WTC11 (cell line): ENCODE data around the gene RNPS1. TPM values are rescaled to one million over a fixed set of nuclear protein-coding genes. Genes with fewer than 3 reads are reported as not detected.
A peak's percentile ranks its signal among the peaks of the same experiment; 100 is the strongest.

ENCODE experiments used
- ATAC-seq: fragments of 200-7000 bp; cut with Tn5 transposase; 2 replicates; pipeline ENCODE4 v1.10.0; 2021; ENCODE audit warnings: mild to moderate bottlenecking, moderate library complexity
- CTCF ChIA-PET: fragments of 300-600 bp; sonication (Branson Sonifier 250); formaldehyde crosslinking; loops from one replicate; lab custom pipeline; 2021; ENCODE audit warnings: antibody characterized with exemption; lab: Charles Lee
- POLR2A ChIA-PET: fragments of 350-600 bp; sonication (Branson Sonifier 250); formaldehyde crosslinking; loops from one replicate; lab custom pipeline; 2021; ENCODE audit warnings: antibody characterized with exemption; lab: Charles Lee
- DNase-seq: peaks from one replicate; pipeline ENCODE4 v3.0.0; 2021; ENCODE audit warnings: low spot score
- H3K27ac Mint-ChIP-seq: 2 replicates; pipeline ENCODE4 v1.8.0; 2021; ENCODE audit warnings: mixed read lengths
- H3K27me3 Mint-ChIP-seq: 2 replicates; pipeline ENCODE4 v1.8.0; 2021; ENCODE audit warnings: low read depth, mild to moderate bottlenecking, moderate library complexity, mixed read lengths
- H3K36me3 Mint-ChIP-seq: 2 replicates; pipeline ENCODE4 v1.8.0; 2021; ENCODE audit warnings: mixed read lengths
- H3K4me1 Mint-ChIP-seq: 2 replicates; pipeline ENCODE4 v1.8.0; 2022; ENCODE audit warnings: mixed read lengths
- H3K4me3 Mint-ChIP-seq: 2 replicates; pipeline ENCODE4 v1.8.0; 2021; ENCODE audit warnings: mild to moderate bottlenecking, moderate library complexity, mixed read lengths
- H3K9me3 Mint-ChIP-seq: 2 replicates; pipeline ENCODE4 v1.8.0; 2021; ENCODE audit warnings: mixed read lengths
- ATF1 ChIP-seq: sonication (generic); formaldehyde crosslinking; IDR thresholded peaks from 2 replicates; pipeline ENCODE4 v1.8.1; 2023; ENCODE audit warnings: mild to moderate bottlenecking, moderate library complexity, missing genetic modification reagents
- CREB1 ChIP-seq: sonication (generic); formaldehyde crosslinking; IDR thresholded peaks from 2 replicates; pipeline ENCODE4 v1.8.0; 2023; ENCODE audit warnings: mild to moderate bottlenecking, missing genetic modification reagents
- GTF2I ChIP-seq: fragments of 250-450 bp; sonication (Bioruptor Pico); conservative IDR thresholded peaks from 2 replicates; pipeline ENCODE4 v1.4.0; 2021; ENCODE audit warnings: mild to moderate bottlenecking
- JAZF1 ChIP-seq: fragments of 250-450 bp; sonication (Bioruptor Pico); IDR thresholded peaks from 2 replicates; pipeline ENCODE4 v1.9.0; 2021; ENCODE audit warnings: moderate library complexity, mild to moderate bottlenecking, inconsistent platforms
- KAT7 ChIP-seq: sonication (generic); formaldehyde crosslinking; IDR thresholded peaks from 2 replicates; pipeline ENCODE4 v1.8.1; 2023; ENCODE audit warnings: missing genetic modification reagents, mild to moderate bottlenecking, borderline replicate concordance
- MXD4 ChIP-seq: fragments of 250-450 bp; sonication (Bioruptor Pico); IDR thresholded peaks from 2 replicates; pipeline ENCODE4 v1.8.0; 2021; ENCODE audit warnings: mild to moderate bottlenecking, moderate library complexity, borderline replicate concordance
- NFATC4 ChIP-seq: fragments of 250-450 bp; sonication (Bioruptor Pico); IDR thresholded peaks from 2 replicates; pipeline ENCODE4 v1.9.0; 2021; ENCODE audit warnings: mild to moderate bottlenecking
- OVOL2 ChIP-seq: fragments of 250-450 bp; sonication (Bioruptor Pico); IDR thresholded peaks from 2 replicates; pipeline ENCODE4 v1.9.0; 2021; ENCODE audit warnings: mild to moderate bottlenecking, borderline replicate concordance
- RORB ChIP-seq: fragments of 250-450 bp; sonication (Bioruptor Pico); IDR thresholded peaks from 2 replicates; pipeline ENCODE4 v1.9.0; 2021; ENCODE audit warnings: mild to moderate bottlenecking
- TEAD4 ChIP-seq: sonication (generic); formaldehyde crosslinking; IDR thresholded peaks from 2 replicates; pipeline ENCODE4 v1.8.0; 2022; ENCODE audit warnings: mild to moderate bottlenecking, missing genetic modification reagents
- ZNF121 ChIP-seq: sonication (generic); formaldehyde crosslinking; IDR thresholded peaks from 2 replicates; pipeline ENCODE4 v1.8.0; 2023; ENCODE audit warnings: missing genetic modification reagents
- ZNF232 ChIP-seq: sonication (generic); formaldehyde crosslinking; IDR thresholded peaks from 2 replicates; pipeline ENCODE4 v1.8.0; 2022; ENCODE audit warnings: mild to moderate bottlenecking, missing genetic modification reagents
- ZNF263 ChIP-seq: sonication (generic); formaldehyde crosslinking; IDR thresholded peaks from 2 replicates; pipeline ENCODE4 v1.8.1; 2022; ENCODE audit warnings: low read depth, mild to moderate bottlenecking, moderate library complexity, missing genetic modification reagents
- ZNF317 ChIP-seq: sonication (generic); formaldehyde crosslinking; IDR thresholded peaks from 2 replicates; pipeline ENCODE4 v1.8.1; 2023; ENCODE audit warnings: low read depth, mild to moderate bottlenecking, moderate library complexity, missing genetic modification reagents, borderline replicate concordance
- ZNF423 ChIP-seq: fragments of 250-450 bp; sonication (Bioruptor Pico); IDR thresholded peaks from 2 replicates; pipeline ENCODE4 v2.1.2; 2022; ENCODE audit warnings: mild to moderate bottlenecking, moderate library complexity
- total RNA-seq: library from RNA; stranded (reverse); gene quantifications from 3 replicates; pipeline ENCODE4 v1.2.3, GENCODE V29; 2021
- TF ChIP-seq, protein P1 (sequence below): fragments of 250-450 bp; sonication (Bioruptor Pico); IDR thresholded peaks from 2 replicates; pipeline ENCODE4 v1.9.0; 2021; ENCODE audit warnings: moderate library complexity, mild to moderate bottlenecking, inconsistent platforms, borderline replicate concordance
- TF ChIP-seq, protein P2 (sequence below): sonication (generic); formaldehyde crosslinking; IDR thresholded peaks from 2 replicates; pipeline ENCODE4 v1.8.1; 2022; ENCODE audit warnings: low read depth, missing genetic modification reagents, borderline replicate concordance
- TF ChIP-seq, protein P3 (sequence below): sonication (generic); formaldehyde crosslinking; IDR thresholded peaks from 2 replicates; pipeline ENCODE4 v1.8.0; 2022; ENCODE audit warnings: mild to moderate bottlenecking, missing genetic modification reagents
- TF ChIP-seq, protein P4 (sequence below): sonication (generic); formaldehyde crosslinking; IDR thresholded peaks from 2 replicates; pipeline ENCODE4 v1.8.0; 2023; ENCODE audit warnings: missing genetic modification reagents, mild to moderate bottlenecking, borderline replicate concordance
- TF ChIP-seq, protein P5 (sequence below): sonication (generic); formaldehyde crosslinking; IDR thresholded peaks from 2 replicates; pipeline ENCODE4 v1.8.1; 2023; ENCODE audit warnings: mild to moderate bottlenecking, missing genetic modification reagents
- TF ChIP-seq, protein P6 (sequence below): sonication (generic); formaldehyde crosslinking; IDR thresholded peaks from 2 replicates; pipeline ENCODE4 v1.8.0; 2023; ENCODE audit warnings: missing genetic modification reagents

The RNPS1 gene
- total RNA-seq, 1 experiment from 2014 or later: 331 TPM

DNA sequence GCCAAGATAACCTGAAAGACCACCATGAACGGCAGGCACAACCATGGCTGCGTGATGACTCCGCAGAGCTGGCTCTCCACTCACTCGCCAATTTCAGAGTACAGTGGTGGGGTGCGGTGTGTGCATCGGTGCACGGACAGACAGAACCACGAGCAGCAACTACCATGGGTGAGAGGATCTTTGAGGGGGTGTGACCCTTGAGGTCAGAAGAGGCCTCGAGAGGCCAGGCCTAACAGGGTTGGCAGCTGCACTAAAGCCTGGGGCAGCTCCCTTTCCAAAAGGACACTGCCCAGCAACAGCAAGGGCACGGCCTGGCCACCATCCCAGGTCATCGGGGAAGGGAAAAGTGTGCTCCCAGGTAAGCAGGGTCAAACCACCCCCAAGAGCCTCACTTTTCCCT, 14.6 kb downstream of the RNPS1 start (continued):
- TF ChIP-seq KAT7: no peak
- TF ChIP-seq JAZF1: no peak
- TF ChIP-seq CREB1 (CRISPR knock-in tag): no peak
- no peak for TF ChIP-seq RORB (CRISPR knock-in tag)
- TF ChIP-seq NFATC4 (CRISPR knock-in tag): no peak
- TF ChIP-seq MXD4 (CRISPR knock-in tag): no peak
- TF ChIP-seq TEAD4 (CRISPR knock-in tag): no peak
- TF ChIP-seq, protein P1, sequence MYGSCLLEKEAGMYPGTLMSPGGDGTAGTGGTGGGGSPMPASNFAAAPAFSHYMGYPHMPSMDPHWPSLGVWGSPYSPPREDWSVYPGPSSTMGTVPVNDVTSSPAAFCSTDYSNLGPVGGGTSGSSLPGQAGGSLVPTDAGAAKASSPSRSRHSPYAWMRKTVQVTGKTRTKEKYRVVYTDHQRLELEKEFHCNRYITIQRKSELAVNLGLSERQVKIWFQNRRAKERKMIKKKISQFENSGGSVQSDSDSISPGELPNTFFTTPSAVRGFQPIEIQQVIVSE (CRISPR knock-in tag): no peak
- TF ChIP-seq ZNF121: no peak
- TF ChIP-seq, all 79 proteins: peak for 0

DNA sequence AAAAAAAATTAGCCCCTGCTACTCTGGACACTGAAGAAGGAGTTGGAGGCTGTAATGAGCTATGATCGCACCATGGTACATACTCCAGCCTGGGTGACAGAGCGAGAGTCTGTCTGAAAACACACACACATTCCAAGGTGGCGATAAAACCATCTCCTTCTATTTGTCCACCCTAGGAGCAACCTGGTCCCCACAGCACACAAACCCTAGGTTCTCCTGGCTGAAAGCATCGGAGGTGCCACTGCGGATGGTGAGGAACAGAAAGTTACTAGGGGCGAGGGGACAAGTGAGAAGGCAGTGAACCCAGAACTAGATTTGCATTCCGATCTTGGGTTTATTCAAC, 15.1 kb downstream of the RNPS1 start:
- H3K4me3 Mint-ChIP-seq: no peak overlapping the region
- POLR2A ChIA-PET: interaction anchor here (1.5 to 4.7 kb wide), 4 partner anchors 10 to 97 kb away, joined by 7 to 28 read pairs (median 10); partner anchors contain the start of genes DNASE1L2 and TRAF7

More for the DNA sequence above, 15.1 kb downstream of the RNPS1 start:
- Mint-ChIP-seq H3K27ac (peak overlapping the region; percentile 81), H3K9me3 (no peaks in the 10 kb centered on the region), H3K36me3 (peaks cover 46% of the 10 kb centered on the region), H3K27me3 (no peaks in the 10 kb centered on the region), H3K4me1 (peaks cover 9% of the 10 kb centered on the region)
- TF ChIP-seq, protein P2, sequence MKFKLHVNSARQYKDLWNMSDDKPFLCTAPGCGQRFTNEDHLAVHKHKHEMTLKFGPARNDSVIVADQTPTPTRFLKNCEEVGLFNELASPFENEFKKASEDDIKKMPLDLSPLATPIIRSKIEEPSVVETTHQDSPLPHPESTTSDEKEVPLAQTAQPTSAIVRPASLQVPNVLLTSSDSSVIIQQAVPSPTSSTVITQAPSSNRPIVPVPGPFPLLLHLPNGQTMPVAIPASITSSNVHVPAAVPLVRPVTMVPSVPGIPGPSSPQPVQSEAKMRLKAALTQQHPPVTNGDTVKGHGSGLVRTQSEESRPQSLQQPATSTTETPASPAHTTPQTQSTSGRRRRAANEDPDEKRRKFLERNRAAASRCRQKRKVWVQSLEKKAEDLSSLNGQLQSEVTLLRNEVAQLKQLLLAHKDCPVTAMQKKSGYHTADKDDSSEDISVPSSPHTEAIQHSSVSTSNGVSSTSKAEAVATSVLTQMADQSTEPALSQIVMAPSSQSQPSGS (CRISPR knock-in tag): no peak
- TF ChIP-seq, protein P3, sequence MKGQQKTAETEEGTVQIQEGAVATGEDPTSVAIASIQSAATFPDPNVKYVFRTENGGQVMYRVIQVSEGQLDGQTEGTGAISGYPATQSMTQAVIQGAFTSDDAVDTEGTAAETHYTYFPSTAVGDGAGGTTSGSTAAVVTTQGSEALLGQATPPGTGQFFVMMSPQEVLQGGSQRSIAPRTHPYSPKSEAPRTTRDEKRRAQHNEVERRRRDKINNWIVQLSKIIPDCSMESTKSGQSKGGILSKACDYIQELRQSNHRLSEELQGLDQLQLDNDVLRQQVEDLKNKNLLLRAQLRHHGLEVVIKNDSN (CRISPR knock-in tag): no peak
- TF ChIP-seq ZNF423 (CRISPR knock-in tag) (no peak), ZNF263 (CRISPR knock-in tag) (no peak), OVOL2 (no peak), ATF1 (CRISPR knock-in tag) (no peak), MXD4 (CRISPR knock-in tag) (no peak), ZNF317 (CRISPR knock-in tag) (no peak), GTF2I (CRISPR knock-in tag) (no peak), ZNF232 (CRISPR knock-in tag) (no peak), RORB (CRISPR knock-in tag) (no peak)
- TF ChIP-seq, protein P4, sequence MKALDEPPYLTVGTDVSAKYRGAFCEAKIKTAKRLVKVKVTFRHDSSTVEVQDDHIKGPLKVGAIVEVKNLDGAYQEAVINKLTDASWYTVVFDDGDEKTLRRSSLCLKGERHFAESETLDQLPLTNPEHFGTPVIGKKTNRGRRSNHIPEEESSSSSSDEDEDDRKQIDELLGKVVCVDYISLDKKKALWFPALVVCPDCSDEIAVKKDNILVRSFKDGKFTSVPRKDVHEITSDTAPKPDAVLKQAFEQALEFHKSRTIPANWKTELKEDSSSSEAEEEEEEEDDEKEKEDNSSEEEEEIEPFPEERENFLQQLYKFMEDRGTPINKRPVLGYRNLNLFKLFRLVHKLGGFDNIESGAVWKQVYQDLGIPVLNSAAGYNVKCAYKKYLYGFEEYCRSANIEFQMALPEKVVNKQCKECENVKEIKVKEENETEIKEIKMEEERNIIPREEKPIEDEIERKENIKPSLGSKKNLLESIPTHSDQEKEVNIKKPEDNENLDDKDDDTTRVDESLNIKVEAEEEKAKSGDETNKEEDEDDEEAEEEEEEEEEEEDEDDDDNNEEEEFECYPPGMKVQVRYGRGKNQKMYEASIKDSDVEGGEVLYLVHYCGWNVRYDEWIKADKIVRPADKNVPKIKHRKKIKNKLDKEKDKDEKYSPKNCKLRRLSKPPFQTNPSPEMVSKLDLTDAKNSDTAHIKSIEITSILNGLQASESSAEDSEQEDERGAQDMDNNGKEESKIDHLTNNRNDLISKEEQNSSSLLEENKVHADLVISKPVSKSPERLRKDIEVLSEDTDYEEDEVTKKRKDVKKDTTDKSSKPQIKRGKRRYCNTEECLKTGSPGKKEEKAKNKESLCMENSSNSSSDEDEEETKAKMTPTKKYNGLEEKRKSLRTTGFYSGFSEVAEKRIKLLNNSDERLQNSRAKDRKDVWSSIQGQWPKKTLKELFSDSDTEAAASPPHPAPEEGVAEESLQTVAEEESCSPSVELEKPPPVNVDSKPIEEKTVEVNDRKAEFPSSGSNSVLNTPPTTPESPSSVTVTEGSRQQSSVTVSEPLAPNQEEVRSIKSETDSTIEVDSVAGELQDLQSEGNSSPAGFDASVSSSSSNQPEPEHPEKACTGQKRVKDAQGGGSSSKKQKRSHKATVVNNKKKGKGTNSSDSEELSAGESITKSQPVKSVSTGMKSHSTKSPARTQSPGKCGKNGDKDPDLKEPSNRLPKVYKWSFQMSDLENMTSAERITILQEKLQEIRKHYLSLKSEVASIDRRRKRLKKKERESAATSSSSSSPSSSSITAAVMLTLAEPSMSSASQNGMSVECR (CRISPR knock-in tag): no peak
- TF ChIP-seq, protein P5, sequence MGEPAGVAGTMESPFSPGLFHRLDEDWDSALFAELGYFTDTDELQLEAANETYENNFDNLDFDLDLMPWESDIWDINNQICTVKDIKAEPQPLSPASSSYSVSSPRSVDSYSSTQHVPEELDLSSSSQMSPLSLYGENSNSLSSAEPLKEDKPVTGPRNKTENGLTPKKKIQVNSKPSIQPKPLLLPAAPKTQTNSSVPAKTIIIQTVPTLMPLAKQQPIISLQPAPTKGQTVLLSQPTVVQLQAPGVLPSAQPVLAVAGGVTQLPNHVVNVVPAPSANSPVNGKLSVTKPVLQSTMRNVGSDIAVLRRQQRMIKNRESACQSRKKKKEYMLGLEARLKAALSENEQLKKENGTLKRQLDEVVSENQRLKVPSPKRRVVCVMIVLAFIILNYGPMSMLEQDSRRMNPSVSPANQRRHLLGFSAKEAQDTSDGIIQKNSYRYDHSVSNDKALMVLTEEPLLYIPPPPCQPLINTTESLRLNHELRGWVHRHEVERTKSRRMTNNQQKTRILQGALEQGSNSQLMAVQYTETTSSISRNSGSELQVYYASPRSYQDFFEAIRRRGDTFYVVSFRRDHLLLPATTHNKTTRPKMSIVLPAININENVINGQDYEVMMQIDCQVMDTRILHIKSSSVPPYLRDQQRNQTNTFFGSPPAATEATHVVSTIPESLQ: no peak
- TF ChIP-seq, protein P6, sequence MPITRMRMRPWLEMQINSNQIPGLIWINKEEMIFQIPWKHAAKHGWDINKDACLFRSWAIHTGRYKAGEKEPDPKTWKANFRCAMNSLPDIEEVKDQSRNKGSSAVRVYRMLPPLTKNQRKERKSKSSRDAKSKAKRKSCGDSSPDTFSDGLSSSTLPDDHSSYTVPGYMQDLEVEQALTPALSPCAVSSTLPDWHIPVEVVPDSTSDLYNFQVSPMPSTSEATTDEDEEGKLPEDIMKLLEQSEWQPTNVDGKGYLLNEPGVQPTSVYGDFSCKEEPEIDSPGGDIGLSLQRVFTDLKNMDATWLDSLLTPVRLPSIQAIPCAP (CRISPR knock-in tag): no peak
- DNase-seq (no peak), ATAC-seq (no peak)
- CTCF ChIA-PET: interaction anchor here (1.2 to 3.8 kb wide), 6 partner anchors 11 to 248 kb away, joined by 5 to 62 read pairs (median 16); partner anchors contain the start of gene CASKIN1
